Ishikawa (cell line): ENCODE data around the gene GRID2.

Experiments
- CEBPB ChIP-seq: IDR thresholded peaks from 2 replicates; pipeline ENCODE4 v1.6.1; 2012
- CREB1 ChIP-seq: IDR thresholded peaks from 2 replicates; pipeline ENCODE4 v1.6.1; 2012; ENCODE audit warnings: low read depth
- EGR1 ChIP-seq: IDR thresholded peaks from 2 replicates; pipeline ENCODE4 v1.6.1; 2012
- EP300 ChIP-seq: IDR thresholded peaks from 2 replicates; pipeline ENCODE4 v1.6.1; 2012; ENCODE audit warnings: borderline replicate concordance
- FOXM1 ChIP-seq: IDR thresholded peaks from 2 replicates; pipeline ENCODE4 v1.6.1; 2012; ENCODE audit warnings: low read depth, borderline replicate concordance
- MAX ChIP-seq: IDR thresholded peaks from 2 replicates; pipeline ENCODE4 v1.6.1; 2012
- NFIC ChIP-seq: IDR thresholded peaks from 2 replicates; pipeline ENCODE4 v1.6.1; 2012
- RAD21 ChIP-seq: IDR thresholded peaks from 2 replicates; pipeline ENCODE4 v1.6.1; 2012; ENCODE audit warnings: low read depth
- REST ChIP-seq: IDR thresholded peaks from 2 replicates; pipeline ENCODE4 v1.6.1; 2012; ENCODE audit warnings: low read depth, mild to moderate bottlenecking
- TAF1 ChIP-seq: IDR thresholded peaks from 2 replicates; pipeline ENCODE4 v1.6.1; 2012; ENCODE audit warnings: low read depth, mild to moderate bottlenecking
- TCF12 ChIP-seq: IDR thresholded peaks from 2 replicates; pipeline ENCODE4 v1.6.1; 2012; ENCODE audit warnings: low read depth
- TEAD4 ChIP-seq: IDR thresholded peaks from 2 replicates; pipeline ENCODE4 v1.6.1; 2012
- YY1 ChIP-seq: IDR thresholded peaks from 2 replicates; pipeline ENCODE4 v1.6.1; 2012; ENCODE audit warnings: low read depth
- ZBTB7A ChIP-seq: IDR thresholded peaks from 2 replicates; pipeline ENCODE4 v1.6.1; 2012; ENCODE audit warnings: low read depth
- TF ChIP-seq, protein P1 (sequence below): IDR thresholded peaks from 2 replicates; pipeline ENCODE4 v1.6.1; 2012

The GRID2 gene

GRCh38 chr4:92357966-92358365, 54.2 kb downstream of the GRID2 start:
- TF ChIP-seq, protein P1, sequence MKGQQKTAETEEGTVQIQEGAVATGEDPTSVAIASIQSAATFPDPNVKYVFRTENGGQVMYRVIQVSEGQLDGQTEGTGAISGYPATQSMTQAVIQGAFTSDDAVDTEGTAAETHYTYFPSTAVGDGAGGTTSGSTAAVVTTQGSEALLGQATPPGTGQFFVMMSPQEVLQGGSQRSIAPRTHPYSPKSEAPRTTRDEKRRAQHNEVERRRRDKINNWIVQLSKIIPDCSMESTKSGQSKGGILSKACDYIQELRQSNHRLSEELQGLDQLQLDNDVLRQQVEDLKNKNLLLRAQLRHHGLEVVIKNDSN = no peak
- TF ChIP-seq EP300 (no peak), REST (no peak), TCF12 (no peak), EGR1 (no peak), TAF1 (no peak), YY1 (no peak), CREB1 (no peak), CEBPB (no peak), NFIC (no peak), FOXM1 (no peak), TEAD4 (no peak), ZBTB7A (no peak), RAD21 (no peak), MAX (no peak)

DNA sequence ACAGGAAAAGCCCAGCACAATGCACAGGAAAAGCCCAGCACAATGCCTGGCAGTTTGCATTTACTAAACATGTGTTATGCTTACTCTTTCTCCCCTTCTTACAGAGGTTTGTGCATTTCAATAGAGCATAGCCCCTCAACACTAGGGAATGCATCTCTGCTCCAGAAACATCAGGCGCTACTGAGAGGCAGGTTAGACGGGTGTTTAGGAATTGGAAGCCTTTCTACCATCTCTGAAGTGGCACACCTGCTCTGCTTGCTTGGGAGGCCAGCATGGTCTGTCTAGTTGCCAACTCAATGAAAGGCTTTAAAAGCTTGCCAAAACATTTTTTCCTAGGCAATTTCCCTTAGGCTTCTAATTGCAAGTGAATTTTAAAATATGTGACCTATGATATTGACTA, 55.7 kb downstream of the GRID2 start:
- no peak for TF ChIP-seq CEBPB
- no peak for TF ChIP-seq MAX
- no peak for TF ChIP-seq EP300
- no peak for TF ChIP-seq EGR1

GRCh38 chr4:92362028-92362427, 58.3 kb downstream of the GRID2 start:
- no peak for TF ChIP-seq EGR1

- TF ChIP-seq CEBPB = peak; percentile 55
- TF ChIP-seq YY1 = no peak
- TF ChIP-seq TEAD4 = peak; percentile 78
- peak; percentile 80; the same call in 1 of the 2 replicates for TF ChIP-seq FOXM1
- TF ChIP-seq EP300 = peak; percentile 76
- TF ChIP-seq TCF12 = 0 out of 2 replicates have a peak, but pooled peaks have one; percentile 40
- no peak for TF ChIP-seq EGR1
- no peak for TF ChIP-seq RAD21
- peak; percentile 59 for TF ChIP-seq NFIC
These were observed 64.9 kb downstream of the GRID2 start for GRCh38 chr4:92368653-92369052.

- TF ChIP-seq CREB1 (no peak), MAX (no peak), REST (no peak), EP300 (no peak), YY1 (no peak), EGR1 (no peak), FOXM1 (no peak), ZBTB7A (no peak), CEBPB (no peak), NFIC (no peak)
- TF ChIP-seq, protein P1 = no peak
These were observed 77.8 kb downstream of the GRID2 start for GRCh38 chr4:92381616-92382015.

GRCh38 chr4:92382128-92382527, 78.4 kb downstream of the GRID2 start:
- TF ChIP-seq CREB1 (no peak), REST (no peak), MAX (no peak), NFIC (no peak), TCF12 (no peak), CEBPB (no peak), TEAD4 (no peak), EP300 (no peak), TAF1 (no peak), FOXM1 (no peak), ZBTB7A (no peak), RAD21 (no peak), EGR1 (no peak), YY1 (no peak)
- TF ChIP-seq, protein P1 = no peak
